Hypothalamus (tissue), 51 donors: Measurements from ENCODE around the gene RAPGEFL1.
"Not testable (repeated sequence)": the region's sequence is repeated elsewhere in the genome, so short reads cannot be mapped to it uniquely, and the experiment has no call there.

ENCODE experiments used
- DNase-seq, 51 donors: peaks; one replicate each; lab custom pipeline; 2025; lab: John Stamatoyannopoulos, UW

The RAPGEFL1 gene

GRCh38 chr17:40198576-40198975 lies 21.3 kb downstream of the RAPGEFL1 start:
- DNase-seq: no peak

GRCh38 chr17:40203131-40203530 lies 25.9 kb downstream of the RAPGEFL1 start:
- no peak for DNase-seq

- DNase-seq: not testable (repeated sequence)
Observed at GRCh38 chr17:40206193-40206592, 28.9 kb downstream of the RAPGEFL1 start.

- no peak for DNase-seq
Observed at GRCh38 chr17:40209404-40210093, 32.3 kb downstream of the RAPGEFL1 start.

- DNase-seq: not testable (repeated sequence)
Observed at GRCh38 chr17:40213914-40214313, 36.6 kb downstream of the RAPGEFL1 start.

- no peak for DNase-seq
Observed at GRCh38 chr17:40218006-40218739, 40.9 kb downstream of the RAPGEFL1 start.

GRCh38 chr17:40218740-40219593 lies 41.7 kb downstream of the RAPGEFL1 start, which contains the start of gene WIPF2:
WIPF2 (plus strand) TSS chr17:40219304; CDS start chr17:40256460, 37,156 bp downstream.
- DNase-seq: peak; percentile 72 to 97 (median 91)

GRCh38 chr17:40219594-40220338 lies 42.5 kb downstream of the RAPGEFL1 start:
- peak in 20 of 51 donors; percentile 43 to 85 (median 58) for DNase-seq

- DNase-seq: peak in 37 of 51 donors; percentile 4 to 83 (median 48)
Observed at GRCh38 chr17:40224718-40225550, 47.7 kb downstream of the RAPGEFL1 start.

GRCh38 chr17:40229146-40229545 lies 51.9 kb downstream of the RAPGEFL1 start:
- not testable (repeated sequence) for DNase-seq

- DNase-seq: no peak
Observed at GRCh38 chr17:40230670-40231069, 53.4 kb downstream of the RAPGEFL1 start.

- not testable (repeated sequence) for DNase-seq
Observed at GRCh38 chr17:40231928-40232327, 54.7 kb downstream of the RAPGEFL1 start.

- DNase-seq: no peak
Observed at GRCh38 chr17:40241252-40241834, 64.1 kb downstream of the RAPGEFL1 start.

- DNase-seq: no peak
Observed at GRCh38 chr17:40242774-40243173, 65.5 kb downstream of the RAPGEFL1 start.

GRCh38 chr17:40243761-40244160 lies 66.5 kb downstream of the RAPGEFL1 start:
- DNase-seq: no peak

- no peak for DNase-seq
Observed at GRCh38 chr17:40244255-40244654, 67.0 kb downstream of the RAPGEFL1 start.
